Measurements from ENCODE around the gene UBE2U.

Gene UBE2U

GRCh38 chr1:64312431-64312830, 109.0 kb downstream of the UBE2U start:
- no peak for TF ChIP-seq CTCF (IDR thresholded peaks at IDR 0.05; ENCODE audit: borderline replicate concordance, insufficient read depth, low read depth, low read length)
- H3K4me3 ChIP-seq (ENCODE audit: low read depth, low read length): no peak overlapping the region

- H3K4me3 ChIP-seq (ENCODE audit: low read depth, low read length): no peak overlapping the region
- no peak for TF ChIP-seq CTCF (IDR thresholded peaks at IDR 0.05; ENCODE audit: borderline replicate concordance, insufficient read depth, low read depth, low read length)
Measured at GRCh38 chr1:64315402-64315801, 112.0 kb downstream of the UBE2U start.
